ENCODE results near the gene PRMT7.

Gene PRMT7

GRCh38 chr16:68376590-68376989 lies 65.8 kb downstream of the PRMT7 start:
- DNase-seq (ENCODE audit: low spot score), result no peak

- no peak for DNase-seq (ENCODE audit: low spot score)
These were observed 66.4 kb downstream of the PRMT7 start for GRCh38 chr16:68377221-68377620.

DNA sequence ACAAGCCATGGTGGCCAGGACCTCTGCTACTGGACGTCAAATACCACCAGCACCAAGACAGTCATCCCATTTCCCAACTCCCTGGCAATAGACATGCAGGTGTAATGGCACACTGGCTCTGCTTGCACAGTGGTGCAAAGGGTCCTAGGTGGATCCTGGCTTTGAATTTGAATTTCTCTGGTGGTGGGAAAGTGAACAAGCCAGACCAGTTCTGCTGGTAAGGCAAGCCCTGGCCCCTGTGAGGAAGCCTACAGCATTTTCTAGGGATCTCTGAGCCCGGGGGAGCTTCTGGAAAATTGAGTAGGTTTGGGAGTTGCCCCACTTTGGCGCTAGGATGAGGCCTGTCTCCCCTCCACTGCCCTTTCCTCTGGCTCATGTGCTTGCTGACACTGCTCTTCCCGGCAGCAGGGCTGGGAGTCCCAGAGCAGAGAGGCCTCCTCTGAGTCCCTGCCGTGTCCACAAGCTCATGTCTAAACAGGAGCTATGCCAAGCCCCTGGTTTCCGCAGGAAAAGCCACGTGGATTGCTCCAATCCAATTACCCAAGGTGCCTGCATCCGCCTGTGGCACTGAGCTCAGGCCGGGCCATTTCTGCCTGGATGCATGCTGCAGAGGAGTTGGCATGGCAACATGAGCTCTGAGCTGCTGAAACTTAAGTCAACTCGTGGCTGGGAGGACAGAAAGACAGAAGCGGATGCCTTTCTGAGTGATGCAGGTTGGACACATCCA lies 67.0 kb downstream of the PRMT7 start:
- DNase-seq (ENCODE audit: low spot score), result no peak

GRCh38 chr16:68378436-68379415 lies 67.9 kb downstream of the PRMT7 start:
- DNase-seq (ENCODE audit: low spot score), result no peak

DNA sequence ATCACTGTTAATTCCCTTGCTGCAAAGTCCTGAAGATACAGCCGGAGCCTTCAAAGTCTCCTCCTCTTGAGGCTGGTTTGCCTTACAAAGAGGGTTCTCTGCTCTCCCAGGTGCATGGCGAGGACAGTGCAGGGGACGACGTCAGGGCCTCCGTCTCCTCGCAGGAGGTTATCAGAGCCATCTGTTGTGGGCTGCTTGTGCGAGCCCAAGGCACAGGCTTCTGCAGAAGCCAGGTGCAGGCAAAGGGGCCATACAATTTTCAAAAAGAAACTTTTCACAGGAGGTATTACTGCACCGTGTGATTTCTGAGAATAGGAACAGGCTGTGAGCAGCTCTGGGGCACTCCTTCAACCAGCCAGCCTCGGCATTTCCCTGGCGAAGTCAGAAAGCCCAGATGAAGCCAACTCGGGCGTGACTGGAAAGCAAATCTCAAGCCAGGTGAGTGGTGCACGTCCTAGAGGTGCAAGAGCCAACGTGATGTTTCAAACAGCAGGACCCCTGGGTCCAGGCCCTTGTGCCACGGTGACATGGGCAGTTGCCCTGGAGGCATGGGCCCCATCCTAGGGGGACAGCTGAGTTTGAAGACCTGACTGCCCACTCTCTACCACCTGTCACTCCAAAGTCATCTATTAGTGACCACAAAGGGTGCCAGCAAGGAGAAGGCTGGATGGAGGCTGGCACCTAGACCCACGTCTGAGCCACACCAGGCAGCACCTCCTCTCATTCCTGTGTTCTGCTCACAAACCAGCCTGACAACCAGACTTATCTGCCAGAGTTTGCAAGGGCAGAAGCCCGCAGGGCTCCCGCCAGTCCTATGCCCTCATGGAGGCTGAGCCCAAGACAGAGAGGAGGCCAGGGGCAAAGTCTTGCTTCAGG lies 68.9 kb downstream of the PRMT7 start:
- no peak for DNase-seq (ENCODE audit: low spot score)

DNA sequence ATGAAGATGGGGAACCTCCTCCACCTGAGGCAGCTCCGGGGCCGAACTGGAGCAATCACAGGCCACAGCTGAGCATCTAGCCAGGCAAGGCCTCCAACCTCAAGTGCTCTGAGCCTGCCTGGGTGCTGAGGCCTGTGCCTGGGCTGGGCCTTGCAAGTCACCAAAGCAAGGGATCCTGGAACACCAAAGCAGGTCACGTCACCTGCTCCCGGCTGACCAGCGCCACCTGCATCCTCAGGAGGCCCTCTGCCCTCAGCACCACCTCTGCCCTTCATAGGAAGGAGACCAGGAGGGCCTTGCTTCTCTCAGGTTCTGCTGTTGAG lies 69.5 kb downstream of the PRMT7 start:
- DNase-seq (ENCODE audit: low spot score), result no peak

GRCh38 chr16:68380676-68381362 lies 70.0 kb downstream of the PRMT7 start:
- DNase-seq (ENCODE audit: low spot score), result no peak

DNA sequence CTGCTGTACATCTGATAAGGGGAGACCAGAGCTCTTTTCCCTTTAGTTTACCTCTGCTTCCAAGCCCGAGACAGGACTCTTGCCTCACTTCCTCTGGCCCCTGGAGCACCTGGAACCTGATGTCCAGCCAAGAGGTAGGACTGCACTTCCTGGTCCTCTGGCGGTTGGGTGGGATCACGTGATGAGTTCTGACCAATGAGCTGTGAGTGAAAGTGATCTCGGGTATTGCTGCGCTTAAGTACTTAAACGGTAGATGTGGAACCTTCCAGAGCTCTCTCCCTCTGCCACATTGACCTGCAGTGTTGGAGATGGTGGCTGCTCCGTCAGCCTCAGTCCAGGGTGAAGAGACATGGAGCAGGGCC lies 70.5 kb downstream of the PRMT7 start:
- DNase-seq (ENCODE audit: low spot score), result no peak

- DNase-seq (ENCODE audit: low spot score), result no peak
These were observed 71.5 kb downstream of the PRMT7 start for GRCh38 chr16:68382296-68382718.

DNA sequence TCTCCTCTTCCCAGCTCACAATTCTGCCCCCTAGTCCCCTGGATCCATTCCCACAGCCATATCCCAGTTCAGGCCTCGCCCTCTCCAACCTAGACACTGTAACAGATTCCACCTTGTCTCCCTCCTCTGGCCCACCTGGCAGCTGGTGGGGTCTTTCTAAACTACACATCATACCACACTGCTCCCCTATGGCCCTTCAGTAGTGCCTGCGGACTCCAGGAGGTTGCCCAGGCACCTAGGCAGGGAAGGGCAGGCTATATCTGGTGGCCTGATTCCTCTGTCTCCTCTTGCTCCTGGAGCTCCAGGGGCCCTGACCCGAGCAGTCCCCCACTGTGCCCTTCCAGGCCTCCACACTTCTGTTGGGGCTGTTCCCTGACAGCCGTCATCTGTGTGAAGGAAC lies 73.0 kb downstream of the PRMT7 start:
- DNase-seq (ENCODE audit: low spot score), result no peak

GRCh38 chr16:68384288-68385161 lies 73.7 kb downstream of the PRMT7 start:
- no peak for DNase-seq (ENCODE audit: low spot score)

GRCh38 chr16:68385371-68385770 lies 74.6 kb downstream of the PRMT7 start:
- DNase-seq (ENCODE audit: low spot score), result no peak

- no peak for DNase-seq (ENCODE audit: low spot score)
These were observed 75.8 kb downstream of the PRMT7 start for GRCh38 chr16:68386628-68387027.

GRCh38 chr16:68387301-68387700 lies 76.5 kb downstream of the PRMT7 start:
- no peak for DNase-seq (ENCODE audit: low spot score)

DNA sequence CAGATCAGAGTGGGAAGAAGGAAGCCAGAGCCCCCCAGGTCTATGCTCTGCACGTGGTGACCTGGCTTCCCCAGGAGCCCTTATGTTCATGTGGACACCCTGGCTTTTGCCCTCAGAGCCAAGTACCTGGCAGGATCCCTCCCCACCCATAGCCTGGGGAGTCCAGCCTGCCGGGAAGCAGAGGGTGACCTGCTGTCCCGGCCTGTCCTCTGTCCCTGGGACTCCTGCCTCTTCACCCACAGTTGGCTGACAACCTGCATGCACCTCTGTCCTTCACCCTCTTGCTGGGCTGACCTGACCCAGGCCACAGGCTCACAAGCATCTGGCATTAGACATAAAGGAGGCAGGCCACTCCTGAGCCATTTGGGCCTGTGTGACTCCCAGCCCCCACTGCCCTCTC lies 77.3 kb downstream of the PRMT7 start:
- no peak for DNase-seq (ENCODE audit: low spot score)

- DNase-seq (ENCODE audit: low spot score), result no peak
These were observed 78.2 kb downstream of the PRMT7 start for GRCh38 chr16:68389006-68389405.

DNA sequence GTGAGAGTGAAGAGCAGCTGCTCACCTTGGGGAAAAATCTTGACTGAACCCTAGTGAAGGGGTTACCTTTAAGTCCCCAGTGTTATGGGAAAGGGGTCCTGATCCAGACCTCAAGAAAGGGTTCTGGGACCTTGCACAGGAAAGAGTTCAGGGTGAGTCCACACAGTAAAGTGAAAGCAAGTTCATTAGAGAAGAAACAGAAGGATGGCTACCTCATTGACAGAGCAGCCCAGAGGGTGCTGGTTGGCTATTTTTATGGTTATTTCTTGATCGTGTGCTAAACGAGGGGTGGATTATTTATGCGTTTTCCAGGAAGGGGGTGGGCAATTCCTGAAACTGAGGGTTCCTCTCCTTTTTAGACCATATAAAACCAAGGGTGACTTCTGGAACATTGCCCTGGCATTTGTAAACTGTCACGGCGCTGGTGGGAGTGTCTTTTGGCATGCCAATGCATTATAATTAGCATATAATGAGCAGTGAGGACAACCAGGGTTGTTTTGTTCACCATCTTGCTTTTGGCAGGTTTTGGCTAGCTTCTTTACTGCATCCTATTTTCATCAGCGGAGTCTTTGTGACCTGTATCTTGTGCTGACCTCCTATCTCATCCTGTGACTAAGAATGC lies 79.0 kb downstream of the PRMT7 start:
- DNase-seq (ENCODE audit: low spot score), result no peak

DNA sequence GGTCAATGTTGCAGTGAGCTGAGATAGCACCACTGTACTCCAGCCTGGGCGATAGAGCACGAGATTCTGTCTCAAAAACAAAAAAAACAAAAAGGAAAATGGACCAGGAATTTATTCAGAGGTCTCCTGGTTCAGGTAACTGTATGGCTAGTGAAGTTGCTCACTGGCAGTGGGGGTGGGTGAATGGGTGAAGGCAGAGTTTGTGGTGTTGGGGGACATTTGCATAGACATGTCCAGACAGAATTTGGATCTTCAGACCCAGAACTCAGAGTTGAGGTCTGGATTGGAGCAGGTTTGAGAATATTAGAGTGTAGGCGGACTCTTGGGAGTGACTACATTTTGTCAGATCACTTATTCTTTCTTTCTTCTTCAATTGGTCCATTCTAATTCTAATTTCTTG lies 82.5 kb downstream of the PRMT7 start:
- no peak for DNase-seq (ENCODE audit: low spot score)

- DNase-seq (ENCODE audit: low spot score), result no peak
These were observed 84.5 kb downstream of the PRMT7 start for GRCh38 chr16:68395167-68395786.

- DNase-seq (ENCODE audit: low spot score), result no peak
These were observed 85.0 kb downstream of the PRMT7 start for GRCh38 chr16:68395815-68396214.
